SK-N-SH (cell line): ENCODE results near the gene GPLD1. TPM values are rescaled to one million over a fixed set of nuclear protein-coding genes. Genes with fewer than 3 reads are reported as not detected.

ENCODE experiments used
- CTCF ChIA-PET: fragments of 300-600, 350-600 bp; formaldehyde crosslinking; extraction: SDS; loops from one replicate; lab custom pipeline; 2021; lab: Yijun Ruan, JAX
- POLR2A ChIA-PET: fragments of 350-600 bp; sonication (Branson Sonifier 250); formaldehyde crosslinking; extraction: SDS; loops from one replicate; lab custom pipeline; 2020; ENCODE audit warnings: antibody characterized with exemption, inconsistent platforms; lab: Yijun Ruan, JAX
- DNase-seq: peaks from one replicate; pipeline ENCODE4 v3.0.0; 2012
- H2AFZ ChIP-seq: fragments of 200-600 bp; sonication (generic); 2 replicates; pipeline ENCODE4 v1.8.1; 2016; ENCODE audit warnings: antibody characterized with exemption, mild to moderate bottlenecking, low read depth
- H3F3A ChIP-seq: fragments of 200-600 bp; sonication (generic); replicated peaks from 2 replicates; pipeline ENCODE3; 2016; ENCODE audit warnings: antibody characterized with exemption, mild to moderate bottlenecking; ENCODE audit not compliant: insufficient read depth
- H3K27ac ChIP-seq, 2 experiments: fragments of 200-500 bp in 1 of 2; fragments of 200-600 bp in 1 of 2; sonication (Bioruptor generic) in 1 of 2; sonication (generic), shearing (Covaris generic) in 1 of 2; 2 replicates each; pipeline versions ENCODE4 v1.5.1 to v1.6.1; 2014 to 2016; ENCODE audit warnings: low read depth in 2 of 2, inconsistent platforms in 1 of 2, low read length in 1 of 2, mild to moderate bottlenecking in 1 of 2, mixed read lengths in 1 of 2
- H3K27me3 ChIP-seq: fragments of 200-600 bp; sonication (generic), shearing (Covaris generic); 2 replicates; pipeline ENCODE4 v1.6.1; 2016; ENCODE audit warnings: mixed run types; ENCODE audit not compliant: insufficient read depth
- H3K36me3 ChIP-seq, 2 experiments: fragments of 200-500 bp in 1 of 2; fragments of 200-600 bp in 1 of 2; sonication (Bioruptor generic) in 1 of 2; sonication (generic) in 1 of 2; replicated peaks in 1 of 2; 2 replicates each; pipeline versions ENCODE3 to v1.5.1; 2014 to 2016; ENCODE audit warnings: low read length in 1 of 2, mild to moderate bottlenecking in 1 of 2; ENCODE audit not compliant: insufficient read depth in 2 of 2, control insufficient read depth in 1 of 2
- H3K4me1 ChIP-seq, 2 experiments: fragments of 200-500 bp in 1 of 2; fragments of 200-600 bp in 1 of 2; sonication (Bioruptor generic) in 1 of 2; sonication (generic), shearing (Covaris generic) in 1 of 2; 2 replicates each; pipeline versions ENCODE4 v1.5.1 to v1.6.1; 2014 to 2016; ENCODE audit warnings: low read depth in 1 of 2, low read length in 1 of 2, mixed run types in 1 of 2; ENCODE audit not compliant: insufficient read depth in 2 of 2, control insufficient read depth in 1 of 2
- H3K4me2 ChIP-seq: fragments of 200-600 bp; sonication (generic), shearing (Covaris generic); 2 replicates; pipeline ENCODE4 v1.6.1; 2017; ENCODE audit warnings: mixed run types
- H3K4me3 ChIP-seq, 2 experiments: fragments of 200-500 bp in 1 of 2; fragments of 200-600 bp in 1 of 2; sonication (Bioruptor generic) in 1 of 2; sonication (generic), shearing (Covaris generic) in 1 of 2; 2 replicates each; pipeline versions ENCODE4 v1.5.1 to v1.8.1; 2014 to 2016; ENCODE audit warnings: low read depth in 2 of 2, inconsistent platforms in 1 of 2, low read length in 1 of 2, mild to moderate bottlenecking in 1 of 2, mixed read lengths in 1 of 2, moderate library complexity in 1 of 2
- H3K79me2 ChIP-seq: fragments of 200-600 bp; sonication (generic); 2 replicates; pipeline ENCODE4 v1.8.1; 2017; ENCODE audit warnings: mild to moderate bottlenecking; ENCODE audit not compliant: insufficient read depth
- H3K9ac ChIP-seq: fragments of 200-600 bp; sonication (generic); 2 replicates; pipeline ENCODE4 v1.6.1; 2017; ENCODE audit warnings: mixed run types
- H3K9me2 ChIP-seq: fragments of 200-600 bp; sonication (generic); 2 replicates; pipeline ENCODE4 v1.6.1; 2017; ENCODE audit warnings: mixed run types
- H3K9me3 ChIP-seq: fragments of 200-600 bp; sonication (generic); 2 replicates; pipeline ENCODE4 v1.6.1; 2017; ENCODE audit warnings: mixed run types, mild to moderate bottlenecking, moderate library complexity
- H4K20me1 ChIP-seq: fragments of 200-600 bp; sonication (generic); 2 replicates; pipeline ENCODE4 v1.6.1; 2017; ENCODE audit warnings: mild to moderate bottlenecking, mixed run types; ENCODE audit not compliant: insufficient read depth
- ELF1 ChIP-seq: IDR thresholded peaks from 2 replicates; pipeline ENCODE4 v1.4.0; 2012
- EZH2phosphoT487 ChIP-seq: fragments of 200-600 bp; sonication (generic); IDR thresholded peaks from 2 replicates; pipeline ENCODE4 v1.6.1; 2017; ENCODE audit warnings: low read depth, mixed run types, mild to moderate bottlenecking, antibody characterized with exemption, moderate library complexity, borderline replicate concordance
- FOSL2 ChIP-seq: IDR thresholded peaks from 2 replicates; pipeline ENCODE4 v1.4.0; 2012; ENCODE audit warnings: low read depth, mild to moderate bottlenecking, moderate library complexity, borderline replicate concordance
- FOXM1 ChIP-seq: IDR thresholded peaks from 2 replicates; pipeline ENCODE4 v1.4.0; 2012; ENCODE audit warnings: low read depth, mild to moderate bottlenecking
- GABPA ChIP-seq: IDR thresholded peaks from 2 replicates; pipeline ENCODE4 v1.4.0; 2012; ENCODE audit warnings: low read depth, mild to moderate bottlenecking
- GATA2 ChIP-seq: sonication (generic); formaldehyde crosslinking; IDR thresholded peaks from 2 replicates; pipeline ENCODE4 v1.5.0; 2020; ENCODE audit warnings: mild to moderate bottlenecking, missing genetic modification reagents
- IRF3 ChIP-seq: fragments of 150-350 bp; IDR thresholded peaks from 2 replicates; pipeline ENCODE4 v1.6.1; 2016; ENCODE audit warnings: mild to moderate bottlenecking, low read depth, low read length
- JUND ChIP-seq: IDR thresholded peaks from 2 replicates; pipeline ENCODE4 v1.4.0; 2012
- MEF2A ChIP-seq: IDR thresholded peaks from 2 replicates; pipeline ENCODE4 v1.4.0; 2012; ENCODE audit warnings: low read depth, borderline replicate concordance
- RAD21 ChIP-seq: IDR thresholded peaks from 2 replicates; pipeline ENCODE4 v1.6.1; 2012; ENCODE audit warnings: mild to moderate bottlenecking, low read length
- RCOR1 ChIP-seq: fragments of 150-350 bp; IDR thresholded peaks from 2 replicates; pipeline ENCODE4 v1.6.1; 2017; ENCODE audit warnings: antibody characterized with exemption, low read length
- SMC3 ChIP-seq: IDR thresholded peaks from 2 replicates; pipeline ENCODE4 v1.6.1; 2012; ENCODE audit warnings: low read depth, low read length, improper control_type of control experiment
- TAF1 ChIP-seq: IDR thresholded peaks from 2 replicates; pipeline ENCODE4 v1.6.1; 2012; ENCODE audit warnings: low read depth, mild to moderate bottlenecking, low read length, moderate library complexity, borderline replicate concordance
- TCF12 ChIP-seq: IDR thresholded peaks from 2 replicates; pipeline ENCODE4 v1.4.0; 2012
- TEAD4 ChIP-seq: IDR thresholded peaks from 2 replicates; pipeline ENCODE4 v1.4.0; 2012; ENCODE audit warnings: mild to moderate bottlenecking, borderline replicate concordance; ENCODE audit not compliant: insufficient read depth
- YY1 ChIP-seq: IDR thresholded peaks from 2 replicates; pipeline ENCODE4 v1.4.0; 2012; ENCODE audit warnings: low read depth, mild to moderate bottlenecking
- ZBTB33 ChIP-seq: IDR thresholded peaks from 2 replicates; pipeline ENCODE4 v1.4.0; 2012; ENCODE audit warnings: low read depth, borderline replicate concordance
- WGBS: methylation state at CpG from one replicate; pipeline ENCODE4 v1.1.6; 2017; ENCODE audit warnings: low lambda C conversion rate; 5-methylcytosine and 5-hydroxymethylcytosine counted together
- polyA plus RNA-seq, 3 experiments: library from polyadenylated mRNA; depleted of rRNA; stranded (reverse); fragments of >200 nt; gene quantifications; 2 replicates each; pipeline ENCODE4 v1.2.3, GENCODE V29; 2012
- TF ChIP-seq, protein P1 (sequence below): IDR thresholded peaks from 2 replicates; pipeline ENCODE4 v1.4.0; 2012; ENCODE audit warnings: low read depth
- TF ChIP-seq, protein P2 (sequence below): IDR thresholded peaks from 2 replicates; pipeline ENCODE4; 2012

The GPLD1 gene
- polyA plus RNA-seq, 1 of the 3 experiments (the other 2 are of a cell fraction): 0.94 TPM

DNA sequence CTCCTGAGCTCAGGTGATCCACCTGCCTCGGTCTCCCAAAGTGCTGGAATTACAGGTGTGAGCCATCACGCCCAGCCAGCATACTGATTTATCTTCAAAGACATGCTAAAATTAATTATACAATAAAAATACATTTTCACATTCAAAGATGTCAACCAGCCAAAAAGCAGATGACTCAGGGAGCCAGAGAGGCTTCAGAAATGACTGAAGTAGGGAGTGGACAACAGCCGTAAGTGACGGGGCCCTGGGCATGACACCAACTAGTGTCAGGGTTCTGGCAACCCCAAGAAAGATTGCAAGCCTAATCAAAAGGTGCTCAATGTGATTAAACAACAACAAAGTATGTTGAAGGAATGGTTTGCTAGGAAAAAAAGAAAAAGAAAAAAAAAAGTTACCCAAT is 28.4 kb downstream of the GPLD1 start:
- H3K9ac ChIP-seq: no peak overlapping the region
- no peak overlapping the region for H3K27ac ChIP-seq
- TF ChIP-seq TEAD4 (no peak), TAF1 (no peak), EZH2phosphoT487 (no peak), FOXM1 (no peak), FOSL2 (no peak), GATA2 (CRISPR knock-in tag) (no peak), ELF1 (no peak), IRF3 (no peak), MEF2A (no peak), GABPA (no peak)
- TF ChIP-seq, protein P1, sequence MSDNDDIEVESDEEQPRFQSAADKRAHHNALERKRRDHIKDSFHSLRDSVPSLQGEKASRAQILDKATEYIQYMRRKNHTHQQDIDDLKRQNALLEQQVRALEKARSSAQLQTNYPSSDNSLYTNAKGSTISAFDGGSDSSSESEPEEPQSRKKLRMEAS: no peak
- TF ChIP-seq, protein P2, sequence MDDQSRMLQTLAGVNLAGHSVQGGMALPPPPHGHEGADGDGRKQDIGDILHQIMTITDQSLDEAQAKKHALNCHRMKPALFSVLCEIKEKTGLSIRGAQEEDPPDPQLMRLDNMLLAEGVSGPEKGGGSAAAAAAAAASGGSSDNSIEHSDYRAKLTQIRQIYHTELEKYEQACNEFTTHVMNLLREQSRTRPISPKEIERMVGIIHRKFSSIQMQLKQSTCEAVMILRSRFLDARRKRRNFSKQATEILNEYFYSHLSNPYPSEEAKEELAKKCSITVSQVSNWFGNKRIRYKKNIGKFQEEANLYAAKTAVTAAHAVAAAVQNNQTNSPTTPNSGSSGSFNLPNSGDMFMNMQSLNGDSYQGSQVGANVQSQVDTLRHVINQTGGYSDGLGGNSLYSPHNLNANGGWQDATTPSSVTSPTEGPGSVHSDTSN: no peak
- no peaks in the 10 kb centered on the region for H3K4me1 ChIP-seq
- H3K27me3 ChIP-seq: no peaks in the 10 kb centered on the region
- no peaks in the 10 kb centered on the region for H3K79me2 ChIP-seq
- H3F3A ChIP-seq: no peaks in the 10 kb centered on the region
- no peak overlapping the region for H3K4me2 ChIP-seq
- CTCF ChIA-PET: no interaction called here
- DNase-seq: no peak
- H3K4me3 ChIP-seq: no peak overlapping the region
- H3K9me2 ChIP-seq: no peaks in the 10 kb centered on the region
- no peaks in the 10 kb centered on the region for H4K20me1 ChIP-seq
- no peaks in the 10 kb centered on the region for H3K9me3 ChIP-seq
- no peak overlapping the region for H2AFZ ChIP-seq
- WGBS: 85% methylated on average over 4 of the region's 4 CpGs
- H3K36me3 ChIP-seq: no peaks in the 10 kb centered on the region
- POLR2A ChIA-PET: no interaction called here

- Histone ChIP-seq H3K36me3 (no peaks in the 10 kb centered on the region), H3K9me3 (no peaks in the 10 kb centered on the region), H3K79me2 (no peaks in the 10 kb centered on the region), H3K4me3 (no peak overlapping the region), H4K20me1 (no peaks in the 10 kb centered on the region), H2AFZ (no peak overlapping the region), H3K4me2 (no peak overlapping the region), H3K27me3 (no peaks in the 10 kb centered on the region), H3K9ac (no peak overlapping the region), H3K4me1 (no peaks in the 10 kb centered on the region), H3K9me2 (no peaks in the 10 kb centered on the region), H3K27ac (no peak overlapping the region), H3F3A (no peaks in the 10 kb centered on the region)
- WGBS: 80% methylated on average over 2 of the region's 2 CpGs
- POLR2A ChIA-PET: no interaction called here
- no peak for TF ChIP-seq FOXM1
- no peak for TF ChIP-seq IRF3
- no peak for TF ChIP-seq TAF1
- no peak for TF ChIP-seq YY1
- no peak for TF ChIP-seq RCOR1
- TF ChIP-seq ZBTB33: no peak
- TF ChIP-seq JUND: no peak
- no peak for TF ChIP-seq TCF12
- TF ChIP-seq RAD21: no peak
- no peak for TF ChIP-seq SMC3
- TF ChIP-seq EZH2phosphoT487: no peak
- no peak for TF ChIP-seq GABPA
- CTCF ChIA-PET: interaction anchor here (1.2 kb wide), 1 partner anchor 29 kb away, joined by 3 read pairs; no protein-coding TSS in a partner anchor
- DNase-seq: no peak
Measured at GRCh38 chr6:24458941-24459340, 30.4 kb downstream of the GPLD1 start.
